ENCODE results near the gene PHACTR3. TPM values are rescaled to one million over a fixed set of nuclear protein-coding genes. Genes with fewer than 3 reads are reported as not detected.

PHACTR3 gene
- total RNA-seq, 1 experiment from 2014 or later: not detected

DNA sequence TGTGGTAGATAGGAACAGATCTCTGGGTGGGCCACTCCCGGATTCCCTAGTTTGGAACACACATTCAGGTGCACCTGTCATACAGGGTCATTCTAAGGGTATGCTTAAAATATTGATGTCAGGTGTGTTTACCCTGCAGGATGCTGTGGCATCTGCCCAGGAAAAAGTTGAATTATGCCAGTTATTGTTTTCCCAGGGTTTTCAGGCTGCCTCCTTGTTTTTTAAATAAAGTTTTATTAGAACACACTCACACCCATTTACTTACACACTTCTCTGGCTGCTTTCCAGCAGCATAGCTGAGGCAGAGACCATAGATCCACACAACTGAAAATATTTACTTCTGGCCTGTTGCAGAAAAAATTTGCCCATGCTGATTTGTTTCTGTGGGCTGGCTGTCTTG is 76.5 kb downstream of the PHACTR3 start:
- no peak overlapping the region for H3K4ac ChIP-seq (ENCODE audit: low read depth, low read length)
- H2AK5ac ChIP-seq (ENCODE audit: insufficient read length, low read length): no peak overlapping the region
- H4K5ac ChIP-seq (ENCODE audit: insufficient read length, low read depth, low read length): no peak overlapping the region
- peaks cover 4% of the 10 kb centered on the region for H3K23me2 ChIP-seq (ENCODE audit: insufficient read length, low read depth, low read length, poor library complexity, severe bottlenecking)
- no peak overlapping the region for H3K27ac Mint-ChIP-seq
- H2AFZ ChIP-seq (ENCODE audit: low read length): no peak overlapping the region
- peaks cover 49% of the 10 kb centered on the region for H3K27me3 Mint-ChIP-seq (ENCODE audit: low read depth)
- H2BK5ac ChIP-seq (ENCODE audit: insufficient read length, low read length): no peak overlapping the region
- no peak overlapping the region for H3K18ac ChIP-seq (ENCODE audit: insufficient read length, low read depth, low read length)
- no peak overlapping the region for H2BK20ac ChIP-seq (ENCODE audit: low read depth, low read length, poor library complexity, severe bottlenecking)
- no peaks in the 10 kb centered on the region for H3K79me1 ChIP-seq (ENCODE audit: insufficient read depth, low read depth, low read length, poor library complexity, severe bottlenecking)
- peaks cover 5% of the 10 kb centered on the region for H3K9me3 ChIP-seq (ENCODE audit: control insufficient read depth, low read depth, low read length)
- no peak overlapping the region for H3K56ac ChIP-seq (ENCODE audit: insufficient read length, low read depth, low read length)
- H3K9me3 Mint-ChIP-seq: peaks cover 0 to 60% of the 10 kb centered on the region in 2 experiments; a peak in 2 of 5 replicates
- H3K14ac ChIP-seq (ENCODE audit: insufficient read depth, low read length): no peak overlapping the region
- no peak overlapping the region for H2BK120ac ChIP-seq (ENCODE audit: low read depth, low read length, poor library complexity, severe bottlenecking)
- H3K27ac ChIP-seq (ENCODE audit: insufficient read length, low read depth, low read length): no peak overlapping the region
- H3K27me3 ChIP-seq (ENCODE audit: insufficient read depth, low read length): no peaks in the 10 kb centered on the region
- no peaks in the 10 kb centered on the region for H3K79me2 ChIP-seq (ENCODE audit: insufficient read depth, low read length)
- H3T11ph ChIP-seq (ENCODE audit: low read length): no peak overlapping the region
- no peak overlapping the region for H2BK15ac ChIP-seq (ENCODE audit: low read depth, low read length)
- peaks cover 0 to 8% (median 0%) of the 10 kb centered on the region in 3 experiments; a peak in 2 of 7 replicates for H3K36me3 Mint-ChIP-seq (ENCODE audit: insufficient read depth in 1 of 3, low read depth in 3 of 3)
- H3K4me3 Mint-ChIP-seq: no peak overlapping the region
- no peak overlapping the region for H3K9ac ChIP-seq (ENCODE audit: extremely low read depth, insufficient read length, low read length)
- no peak overlapping the region for H4K8ac ChIP-seq (replicated peaks; ENCODE audit: insufficient read length, low read depth, low read length)
- no peak overlapping the region for H3K4me2 ChIP-seq (ENCODE audit: insufficient read depth, insufficient read length, low read length)
- no peak overlapping the region for H4K91ac ChIP-seq (ENCODE audit: insufficient read length, low read depth, low read length)
- no peaks in the 10 kb centered on the region for H3K4me1 Mint-ChIP-seq
- DNase-seq: no peak
- H4K20me1 ChIP-seq (ENCODE audit: control insufficient read depth, insufficient read depth, insufficient read length): no peaks in the 10 kb centered on the region
- TF ChIP-seq, protein P1, sequence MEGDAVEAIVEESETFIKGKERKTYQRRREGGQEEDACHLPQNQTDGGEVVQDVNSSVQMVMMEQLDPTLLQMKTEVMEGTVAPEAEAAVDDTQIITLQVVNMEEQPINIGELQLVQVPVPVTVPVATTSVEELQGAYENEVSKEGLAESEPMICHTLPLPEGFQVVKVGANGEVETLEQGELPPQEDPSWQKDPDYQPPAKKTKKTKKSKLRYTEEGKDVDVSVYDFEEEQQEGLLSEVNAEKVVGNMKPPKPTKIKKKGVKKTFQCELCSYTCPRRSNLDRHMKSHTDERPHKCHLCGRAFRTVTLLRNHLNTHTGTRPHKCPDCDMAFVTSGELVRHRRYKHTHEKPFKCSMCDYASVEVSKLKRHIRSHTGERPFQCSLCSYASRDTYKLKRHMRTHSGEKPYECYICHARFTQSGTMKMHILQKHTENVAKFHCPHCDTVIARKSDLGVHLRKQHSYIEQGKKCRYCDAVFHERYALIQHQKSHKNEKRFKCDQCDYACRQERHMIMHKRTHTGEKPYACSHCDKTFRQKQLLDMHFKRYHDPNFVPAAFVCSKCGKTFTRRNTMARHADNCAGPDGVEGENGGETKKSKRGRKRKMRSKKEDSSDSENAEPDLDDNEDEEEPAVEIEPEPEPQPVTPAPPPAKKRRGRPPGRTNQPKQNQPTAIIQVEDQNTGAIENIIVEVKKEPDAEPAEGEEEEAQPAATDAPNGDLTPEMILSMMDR (conservative IDR thresholded peaks at IDR 0.05): no peak
- no CpG with 5 or more reads among the region's 1 CpG for WGBS (ENCODE audit: extremely low coverage, insufficient read length, low lambda C conversion rate)
- no peak overlapping the region for H3K23ac ChIP-seq (ENCODE audit: insufficient read length, low read depth, low read length)
- no peaks in the 10 kb centered on the region for H3K4me1 ChIP-seq (ENCODE audit: insufficient read depth, low read length)
- H2BK12ac ChIP-seq (ENCODE audit: insufficient read length, low read depth, low read length): no peak overlapping the region

Data from H9 (cell line).